22Rv1 (cell line): ENCODE data around the gene PDE3A.

Experiments
- CTCF ChIP-seq: fragments of 450-650 bp; IDR thresholded peaks from 2 replicates; pipeline ENCODE4 v1.5.1; 2017; ENCODE audit warnings: mild to moderate bottlenecking
- ZFX ChIP-seq: fragments of 450-650 bp; IDR thresholded peaks from 2 replicates; pipeline ENCODE4 v1.6.1; 2017; ENCODE audit warnings: antibody characterized with exemption, borderline replicate concordance

DNA sequence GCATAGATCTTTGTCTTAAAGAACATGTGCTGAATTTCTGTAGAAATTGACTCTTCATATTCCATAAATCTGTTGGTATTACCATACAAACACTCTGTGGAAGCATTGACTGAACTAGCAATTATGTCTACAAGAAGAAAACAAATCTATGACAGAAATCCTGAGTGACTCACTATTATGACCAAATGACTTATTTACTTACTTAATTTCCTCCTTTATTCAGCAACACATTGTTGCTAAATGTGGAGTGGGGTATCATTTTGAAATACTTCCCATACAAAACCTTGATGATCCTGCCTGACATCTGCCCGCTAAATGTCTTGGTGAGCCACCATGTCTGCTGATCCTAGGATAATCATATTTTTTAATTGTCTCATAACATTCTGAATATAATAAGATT, 227.7 kb downstream of the PDE3A start:
- TF ChIP-seq CTCF (no peak), ZFX (no peak)
